HG03025 (cell line): ENCODE data around the gene C8B.

Source experiments
- ATAC-seq: cut with Tn5 transposase; IDR thresholded peaks from one replicate; pipeline ENCODE4 v1.9.1; 2021; ENCODE audit warnings: mild to moderate bottlenecking, moderate library complexity; ENCODE audit not compliant: unreplicated experiment, low FRiP score

C8B gene

DNA sequence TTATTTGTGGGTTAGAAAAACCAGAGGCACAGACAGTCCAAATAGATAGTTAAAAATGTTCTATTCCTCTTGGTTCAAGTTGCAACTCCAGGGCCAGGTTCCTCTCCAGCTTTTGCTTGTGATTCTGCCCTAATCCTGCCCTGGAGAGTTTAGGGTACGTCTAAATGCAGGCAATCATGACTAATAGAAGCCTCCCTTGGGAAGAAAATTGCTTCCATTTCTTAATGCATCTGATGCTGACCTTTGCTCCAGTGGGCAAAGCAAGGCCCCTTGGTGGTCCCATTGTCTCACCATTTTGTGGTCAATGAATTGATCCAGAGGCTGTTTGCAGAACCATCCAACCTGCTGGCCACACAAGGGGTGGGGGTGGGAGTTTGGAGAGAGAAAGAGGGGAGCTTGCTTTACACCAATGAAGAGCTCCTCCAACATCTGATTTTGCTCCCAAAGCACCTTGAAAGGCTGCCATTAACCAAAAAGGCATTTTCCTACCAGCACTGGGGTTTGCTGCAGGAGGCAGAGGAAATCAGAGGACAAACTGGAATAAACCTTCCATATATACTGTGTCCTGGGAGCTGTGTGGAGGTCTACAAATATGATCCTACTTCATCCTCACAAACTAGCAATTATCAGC lies 31.3 kb downstream of the C8B start:
- no peak for ATAC-seq

- no peak for ATAC-seq
Measured at GRCh38 chr1:56933606-56934005, 32.2 kb downstream of the C8B start.

DNA sequence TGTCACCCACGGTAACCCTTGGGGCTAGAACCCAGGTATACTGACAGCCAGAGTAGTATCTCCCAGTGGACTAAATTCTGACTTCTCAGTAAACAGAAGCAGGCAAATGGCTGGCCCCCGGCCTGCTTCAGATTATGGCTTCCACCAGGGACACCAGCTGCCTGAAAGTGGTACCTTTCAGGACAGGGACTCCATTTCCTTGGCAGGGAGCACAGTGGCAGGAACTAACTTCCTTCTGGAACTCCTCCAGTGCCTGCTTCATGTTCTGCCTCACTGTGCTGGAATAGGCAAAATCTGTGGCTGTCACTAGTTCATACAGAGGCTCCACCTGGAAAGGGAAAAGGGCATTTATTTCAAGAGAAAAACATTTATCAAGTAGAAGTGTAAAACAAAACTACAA lies 32.7 kb downstream of the C8B start:
- ATAC-seq: no peak

- no peak for ATAC-seq
Measured at GRCh38 chr1:56931686-56932085, 34.1 kb downstream of the C8B start.

DNA sequence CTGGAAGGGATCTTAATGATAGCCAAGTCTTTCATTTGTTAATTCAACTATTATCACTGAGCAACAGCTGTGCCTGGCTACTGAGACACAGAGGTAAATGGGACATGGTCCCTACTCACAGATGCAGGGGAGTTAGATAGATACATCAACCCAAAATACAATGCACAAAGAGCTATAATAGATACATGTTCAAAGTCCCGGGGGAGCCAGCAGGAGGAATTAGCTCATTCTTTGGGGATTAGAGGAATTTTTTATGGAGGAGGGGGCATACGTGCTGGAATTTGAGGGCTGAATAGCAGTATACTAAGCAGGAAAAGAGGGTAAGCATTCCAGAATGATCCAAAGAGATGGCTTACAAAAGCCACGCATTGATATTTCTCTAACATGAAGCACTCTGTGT lies 34.6 kb downstream of the C8B start:
- ATAC-seq: no peak

DNA sequence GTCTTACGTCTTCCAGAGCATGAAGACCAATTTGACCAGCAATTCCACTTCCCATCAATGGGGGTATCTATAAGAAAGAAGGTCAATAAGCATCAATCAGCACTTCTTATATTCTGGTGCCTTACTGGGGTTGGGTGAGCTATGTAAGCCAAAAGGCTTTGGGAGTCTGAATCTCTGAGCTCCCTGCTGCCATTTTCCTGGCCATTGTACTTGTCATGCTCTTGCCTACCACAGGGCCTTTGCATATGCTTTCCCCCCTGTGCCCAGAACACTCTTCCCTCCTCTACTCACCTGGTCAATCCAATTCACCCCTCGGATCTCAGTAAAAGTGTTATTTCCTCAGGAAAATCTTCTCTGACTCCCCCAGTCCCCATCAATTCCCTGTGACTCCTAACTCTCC lies 36.3 kb downstream of the C8B start:
- no peak for ATAC-seq

DNA sequence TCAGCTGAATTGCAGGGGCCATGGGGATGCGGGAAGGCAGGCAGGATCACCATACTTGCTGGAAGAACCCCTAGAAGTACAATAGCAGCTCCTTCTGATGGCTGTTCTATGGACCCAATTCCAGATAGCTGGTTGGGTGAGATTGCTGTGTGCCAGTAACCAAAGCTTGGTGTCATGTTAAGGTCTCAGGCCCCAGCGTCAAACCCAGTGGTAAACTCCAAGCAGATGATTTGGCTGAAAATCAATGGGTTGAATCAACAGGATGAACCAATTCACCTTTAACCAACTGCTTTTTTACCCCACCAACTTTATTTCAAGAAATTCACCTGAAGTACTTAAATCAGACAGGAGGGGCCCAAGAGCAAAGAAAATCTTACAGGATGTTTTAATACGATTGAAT lies 37.8 kb downstream of the C8B start:
- no peak for ATAC-seq

DNA sequence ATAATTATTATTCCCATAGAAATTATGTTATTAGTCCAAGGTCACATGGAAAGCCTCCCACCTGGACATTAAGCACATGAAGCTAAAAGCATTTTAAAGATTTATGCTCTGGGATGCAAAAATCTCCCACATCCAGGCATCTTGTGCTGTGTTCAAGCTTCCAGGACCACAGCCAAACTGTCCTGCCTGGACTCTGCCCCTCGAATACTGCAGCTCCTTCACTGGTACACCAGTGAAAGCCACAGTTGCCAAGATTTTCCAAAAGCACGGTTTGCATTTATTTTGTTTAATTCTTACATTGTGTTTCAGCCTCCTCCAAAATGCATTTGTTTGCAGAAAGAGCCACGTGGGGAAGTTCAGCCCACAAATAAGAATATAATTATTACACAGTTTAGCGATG lies 38.6 kb downstream of the C8B start:
- ATAC-seq: no peak

DNA sequence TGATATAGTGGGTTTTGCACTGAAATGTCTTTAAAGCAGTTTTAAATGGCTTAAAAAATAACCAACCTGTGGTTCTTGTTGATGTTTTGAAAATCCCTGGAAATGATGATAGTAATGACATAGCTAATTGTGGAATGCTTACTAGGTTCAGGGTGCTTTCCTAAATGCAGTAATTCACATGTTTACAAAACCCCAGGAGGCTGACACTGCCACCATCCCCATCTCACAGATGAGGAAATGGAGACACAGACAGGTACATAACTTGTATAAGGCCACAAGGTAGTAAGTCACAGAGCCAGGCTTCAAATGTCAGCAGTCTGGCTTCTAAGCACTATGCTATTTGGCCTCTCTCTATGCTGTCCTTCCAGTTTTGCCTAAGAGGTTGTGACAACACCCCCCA lies 40.6 kb downstream of the C8B start:
- no peak for ATAC-seq

DNA sequence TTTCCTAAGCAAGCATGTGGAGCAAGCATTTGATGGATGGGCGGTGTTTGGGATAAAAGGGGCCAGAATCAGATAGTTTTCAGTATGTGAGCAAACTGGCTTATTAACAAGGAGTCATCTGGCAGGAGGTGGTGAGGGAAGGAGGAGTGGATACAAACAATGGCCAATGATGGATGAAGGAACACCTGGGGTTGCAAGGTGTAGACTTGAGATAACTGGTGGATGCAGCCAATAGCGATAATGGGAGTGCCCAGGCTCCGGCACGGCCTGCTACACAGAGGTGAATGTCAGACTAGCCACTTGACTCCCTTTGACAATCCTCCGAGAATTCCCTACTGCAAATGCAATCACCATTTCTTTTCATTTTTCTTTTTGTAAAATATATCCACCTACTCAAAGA lies 41.7 kb downstream of the C8B start:
- ATAC-seq: no peak

- ATAC-seq: no peak
Measured at GRCh38 chr1:56923201-56923600, 42.6 kb downstream of the C8B start.

- ATAC-seq: no peak
Measured at GRCh38 chr1:56922507-56922906, 43.3 kb downstream of the C8B start.

- ATAC-seq: no peak
Measured at GRCh38 chr1:56922070-56922469, 43.7 kb downstream of the C8B start.

- ATAC-seq: no peak
Measured at GRCh38 chr1:56921479-56921878, 44.3 kb downstream of the C8B start.

- no peak for ATAC-seq
Measured at GRCh38 chr1:56920591-56921001, 45.2 kb downstream of the C8B start.

GRCh38 chr1:56917356-56917755 lies 48.5 kb downstream of the C8B start:
- ATAC-seq: no peak

DNA sequence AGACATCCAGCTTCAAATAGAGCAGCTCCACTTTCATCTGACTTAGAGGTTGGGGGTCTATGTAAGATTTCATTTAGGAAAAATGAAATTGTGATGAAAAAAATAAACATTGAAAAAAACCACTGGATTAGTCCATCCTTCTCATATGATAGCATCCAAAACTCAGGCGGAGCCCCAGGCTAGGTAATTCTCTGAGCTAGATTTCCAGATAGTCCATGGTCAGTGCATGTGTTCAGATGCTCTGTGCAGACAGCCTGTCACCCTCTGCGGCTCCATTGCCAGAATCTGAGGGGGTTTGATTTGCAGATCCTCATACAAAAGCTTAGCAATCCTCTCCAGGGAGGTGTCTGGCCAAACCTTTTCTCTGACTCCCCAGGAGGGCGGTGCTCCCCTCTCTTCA lies 49.2 kb downstream of the C8B start:
- ATAC-seq: no peak

DNA sequence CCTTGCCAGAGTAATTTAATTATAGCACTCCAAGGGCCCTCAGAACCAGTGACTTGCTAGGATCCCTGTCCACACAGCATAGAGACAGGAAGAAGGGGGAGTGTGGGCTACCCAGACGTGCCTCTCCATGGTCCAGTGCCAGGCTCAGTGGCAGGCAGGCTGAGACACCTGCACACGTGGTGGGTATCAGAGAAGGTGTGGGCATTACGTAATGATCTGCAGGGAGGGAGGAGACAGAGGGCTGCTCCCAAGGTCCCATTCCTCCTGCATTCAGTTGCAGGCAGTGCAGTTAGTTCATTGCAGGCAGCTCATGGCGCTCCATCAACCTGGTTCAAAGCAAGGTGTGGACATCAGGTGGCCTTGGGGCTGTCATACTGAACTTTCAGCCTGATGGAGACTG lies 49.9 kb downstream of the C8B start:
- ATAC-seq: no peak

DNA sequence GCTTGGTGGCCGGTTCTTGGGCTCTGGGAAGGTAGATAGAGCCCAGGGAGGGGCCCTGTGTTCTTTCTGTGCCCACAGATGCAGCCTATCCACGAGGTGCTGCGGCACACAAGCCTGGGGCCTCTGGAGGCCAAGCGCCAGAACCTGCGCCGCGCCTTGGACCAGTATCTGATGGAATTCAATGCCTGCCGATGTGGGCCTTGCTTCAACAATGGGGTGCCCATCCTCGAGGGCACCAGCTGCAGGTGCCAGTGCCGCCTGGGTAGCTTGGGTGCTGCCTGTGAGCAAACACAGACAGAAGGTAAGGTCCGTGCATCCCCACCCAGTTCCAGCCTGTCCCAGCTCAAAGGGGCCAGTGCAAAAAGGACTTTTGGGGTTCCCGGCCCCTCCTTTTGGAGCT lies 53.5 kb downstream of the C8B start:
- no peak for ATAC-seq

DNA sequence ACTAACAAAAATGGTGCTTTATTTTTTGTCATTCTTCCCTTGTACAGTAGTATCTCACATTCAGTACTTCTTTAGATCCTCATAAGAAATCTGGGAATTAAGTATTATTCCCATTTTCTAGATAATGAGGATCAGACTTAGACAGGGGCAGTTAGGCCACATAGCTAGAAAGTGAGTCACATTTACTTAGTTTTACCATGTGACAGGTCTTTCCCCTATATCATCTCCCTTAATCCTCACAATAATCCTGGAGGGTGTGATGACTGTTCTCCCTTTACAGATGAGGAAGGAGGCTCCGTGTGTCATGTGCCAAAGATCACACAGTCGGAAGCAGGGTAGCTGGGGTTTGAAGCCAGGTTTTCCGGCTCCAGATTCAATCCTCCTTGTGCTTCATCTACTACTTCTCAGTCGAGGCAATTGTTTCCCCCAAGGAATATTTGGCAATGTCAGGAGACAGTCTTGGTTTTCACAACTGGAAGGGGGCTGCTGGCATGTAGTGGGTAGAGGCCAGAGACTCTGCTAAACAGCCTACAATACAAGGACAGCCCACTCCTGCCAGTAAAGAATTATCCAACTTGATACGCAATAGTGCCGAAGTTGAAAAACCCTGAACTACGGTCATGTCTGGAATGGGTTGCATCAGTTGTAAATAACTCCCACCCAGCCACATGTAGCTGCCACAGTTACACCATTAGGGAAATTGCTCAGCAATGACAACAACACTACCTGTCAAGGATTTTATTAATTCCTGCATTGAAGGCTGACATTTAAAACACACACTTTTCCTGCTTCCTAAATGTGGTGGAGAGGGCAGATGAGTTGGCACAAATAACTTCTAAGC lies 54.5 kb downstream of the C8B start:
- ATAC-seq: no peak

GRCh38 chr1:56910441-56910985 lies 55.3 kb downstream of the C8B start:
- ATAC-seq: no peak

- no peak for ATAC-seq
Measured at GRCh38 chr1:56908619-56909221, 57.1 kb downstream of the C8B start.
